Endometrial microvascular endothelial cells (primary cell): ENCODE measurements around the gene PLPPR1. TPM values are rescaled to one million over a fixed set of nuclear protein-coding genes. Genes with fewer than 3 reads are reported as not detected.

ENCODE experiments used
- in situ Hi-C: cut with HindIII; loops from 2 replicates; pipeline ENCODE4 v1.10.0; 2017; ENCODE audit warnings: low sequenced_read_pairs, low pct_unique_long_range_greater_than_20kb; ENCODE audit errors: inconsistent ontology term
- total RNA-seq: library from RNA; depleted of rRNA; stranded (reverse); fragments of >200 nt; gene quantifications from one replicate; pipeline ENCODE4 v1.2.3, GENCODE V29; 2015; ENCODE audit errors: inconsistent ontology term

Gene PLPPR1
- total RNA-seq, 1 donor from 2014 or later, result not detected

DNA sequence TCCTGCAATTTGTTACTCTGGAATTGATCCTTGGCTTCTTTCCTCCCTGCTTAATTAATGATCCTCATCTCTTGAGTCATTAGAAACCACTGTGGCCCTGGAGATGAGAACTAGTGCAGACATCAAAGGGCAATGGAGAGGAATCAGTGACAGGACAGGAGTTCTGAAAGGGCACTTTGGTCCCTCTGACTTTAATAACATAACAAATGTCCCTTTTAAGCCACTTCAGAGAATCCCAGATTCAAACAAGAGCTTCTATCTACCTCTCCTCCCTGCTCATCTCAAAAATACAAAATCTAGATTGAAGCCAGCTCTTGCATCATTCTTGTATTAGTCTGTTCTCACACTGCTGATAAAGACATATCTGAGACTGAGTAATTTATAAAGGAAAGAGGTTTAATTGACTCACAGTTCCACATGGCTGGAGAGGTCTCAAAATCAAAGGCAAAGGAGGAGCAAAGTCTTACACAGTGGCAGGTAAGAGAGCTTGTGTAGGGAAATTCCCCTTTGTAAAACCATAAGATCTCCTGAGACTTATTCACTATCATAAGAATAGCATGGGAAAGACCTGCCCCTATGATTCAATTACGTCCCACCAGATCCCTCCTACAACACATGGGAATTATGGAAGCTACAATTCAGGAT is 139.1 kb downstream of the PLPPR1 start:
- in situ Hi-C loops, result no loop called here

DNA sequence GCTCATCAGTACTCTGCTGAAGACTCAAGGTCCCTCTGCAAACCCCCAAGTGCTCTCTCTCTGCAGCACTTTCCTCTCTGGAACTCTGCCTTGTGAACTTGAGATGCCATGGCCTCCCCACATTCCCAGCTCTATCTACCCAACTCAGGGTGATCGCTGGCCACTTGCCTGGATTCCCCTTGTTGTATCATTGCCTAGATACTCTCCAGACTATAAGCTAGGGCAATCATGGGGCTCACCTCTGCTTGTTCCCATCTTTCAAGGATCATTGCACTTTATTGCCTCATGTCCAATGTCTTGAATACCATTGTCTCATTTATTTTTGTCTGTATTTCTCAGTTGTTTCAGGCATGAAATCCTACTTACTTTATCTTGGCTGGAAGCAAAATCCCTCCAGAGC is 144.1 kb downstream of the PLPPR1 start:
- in situ Hi-C loops, result no loop called here

DNA sequence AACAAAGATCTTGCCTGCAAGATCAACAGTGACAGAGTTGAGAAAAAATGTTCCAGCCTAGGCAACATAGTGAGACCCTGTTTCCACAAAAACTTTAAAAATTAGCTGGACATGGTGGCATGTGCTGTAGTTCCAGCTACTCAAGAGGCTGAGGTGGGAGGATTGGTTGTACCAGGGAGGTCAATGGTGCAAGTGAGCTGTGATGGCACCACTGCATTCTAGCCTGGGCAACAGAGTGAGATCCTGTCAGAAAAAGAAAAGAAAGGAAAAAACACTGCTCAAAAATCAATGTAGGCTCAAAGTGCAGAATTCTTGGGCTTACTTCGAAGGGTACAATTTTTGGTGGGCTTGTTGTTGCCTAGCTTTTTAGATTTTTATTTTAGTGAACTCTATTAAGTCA is 145.4 kb downstream of the PLPPR1 start:
- in situ Hi-C loops, result no loop called here

DNA sequence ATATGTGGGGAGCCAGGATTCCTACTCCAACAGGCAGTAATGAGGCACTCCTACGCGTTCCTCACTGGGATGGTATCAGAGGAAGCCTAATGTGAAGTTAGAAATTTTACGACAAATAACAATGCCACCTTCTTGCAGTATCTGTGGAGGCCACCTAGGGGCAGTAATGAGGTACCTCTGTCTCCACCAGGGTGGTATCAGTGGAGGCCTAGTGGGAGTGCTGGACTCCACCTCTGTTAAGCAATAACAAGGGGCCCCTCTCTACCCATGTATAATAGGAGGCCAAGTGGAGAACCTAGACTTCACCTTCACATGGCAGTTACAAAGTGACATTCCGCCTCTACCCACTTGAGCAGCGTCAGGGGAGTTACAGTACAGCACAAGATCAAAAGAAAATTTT is 147.9 kb downstream of the PLPPR1 start:
- in situ Hi-C loops, result no loop called here

DNA sequence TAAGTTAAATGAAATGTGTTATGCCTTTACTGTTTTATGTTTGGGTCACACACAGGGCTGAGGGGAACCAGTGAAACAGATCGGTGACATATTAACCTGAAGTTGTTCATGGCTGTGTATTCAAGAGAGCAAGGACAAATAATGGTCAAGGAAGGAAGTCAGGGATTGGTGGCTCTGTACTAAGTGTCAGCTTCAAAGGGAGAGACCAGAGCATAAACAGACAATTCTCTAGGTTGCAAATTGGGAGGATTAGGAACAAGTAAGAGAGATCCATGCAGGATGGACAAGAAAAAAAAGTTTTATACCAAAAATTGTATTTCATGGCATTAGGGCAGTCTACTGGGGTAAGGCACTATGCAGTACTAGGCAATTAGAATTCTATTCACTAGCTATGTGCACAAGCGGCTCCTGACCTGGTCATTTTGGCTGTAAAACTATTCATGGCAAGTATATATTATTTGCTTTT is 156.3 kb downstream of the PLPPR1 start:
- in situ Hi-C loops, result no loop called here

DNA sequence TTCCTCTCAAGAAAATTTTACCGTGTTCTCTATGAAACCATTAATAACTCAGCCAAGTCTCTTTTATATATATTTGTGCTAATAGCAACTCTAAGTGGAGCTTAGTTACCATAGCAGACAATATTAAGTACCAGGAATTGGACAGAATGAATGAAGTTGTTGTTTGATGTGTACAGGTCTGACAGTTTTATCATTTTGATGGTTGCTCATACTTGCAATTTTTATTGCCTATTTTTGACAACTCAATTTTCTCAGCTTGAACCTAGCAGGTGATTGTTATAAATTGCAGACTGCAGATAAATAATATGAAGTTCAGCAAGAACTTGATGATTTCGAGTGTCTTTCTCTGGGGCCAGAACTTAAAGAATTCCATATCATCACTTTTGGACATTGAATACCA is 163.2 kb downstream of the PLPPR1 start:
- in situ Hi-C loops, result no loop called here

DNA sequence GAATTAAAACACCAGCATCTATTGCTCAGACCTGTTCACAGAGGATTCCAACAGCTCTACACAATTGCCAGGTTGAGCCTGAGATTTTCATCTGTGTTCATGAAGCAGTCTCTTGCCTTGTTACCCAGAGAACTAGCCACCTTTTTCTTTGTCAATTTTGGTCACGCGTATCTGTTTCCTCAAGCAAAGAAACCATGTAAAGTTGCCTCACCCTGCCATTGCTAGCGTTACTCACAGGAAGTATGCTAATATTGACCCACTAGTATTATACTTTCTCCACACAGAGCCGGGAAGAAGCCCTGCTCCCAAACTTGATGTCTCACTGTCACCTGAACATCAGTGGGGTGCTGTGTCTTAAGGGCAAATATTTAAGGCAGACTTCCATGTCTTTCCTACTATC is 168.5 kb downstream of the PLPPR1 start:
- in situ Hi-C loops, result no loop called here

DNA sequence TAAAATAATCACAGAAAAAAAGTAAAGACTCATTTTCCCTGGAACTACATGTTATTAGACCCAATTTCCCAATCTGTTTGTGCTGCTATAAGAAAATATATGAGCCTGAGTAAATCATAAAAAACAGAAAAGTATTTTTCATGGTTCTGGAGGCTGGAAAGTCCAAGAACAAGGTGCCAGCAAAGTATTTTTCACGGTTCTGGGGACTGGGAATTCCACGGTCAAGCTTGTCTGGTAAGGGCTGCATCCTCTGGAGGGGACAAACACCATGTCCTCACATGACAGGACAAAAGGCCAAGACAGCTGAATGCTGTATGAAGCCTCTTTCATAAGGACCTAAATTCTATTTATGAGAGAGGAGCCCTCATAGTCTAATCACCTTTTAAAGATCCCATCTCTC is 172.3 kb downstream of the PLPPR1 start:
- in situ Hi-C loops, result no loop called here

DNA sequence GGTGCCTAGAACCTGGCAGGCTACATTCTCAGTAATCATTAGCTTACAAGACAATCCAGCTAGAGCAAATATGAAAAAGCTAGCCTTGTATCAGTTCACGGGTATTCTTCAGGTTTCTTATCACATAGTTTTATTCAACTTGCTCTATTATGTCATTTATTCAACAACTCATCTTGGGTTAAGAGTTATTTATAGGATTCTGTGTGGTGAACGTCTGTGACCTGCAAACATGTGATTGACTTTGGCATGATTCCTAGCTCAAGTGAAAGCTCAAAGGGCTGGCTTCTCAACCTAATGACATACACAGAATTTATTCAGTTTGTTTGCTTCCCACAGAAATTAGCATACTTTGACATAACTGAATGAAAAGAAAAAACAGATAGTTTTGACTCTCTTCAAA is 173.1 kb downstream of the PLPPR1 start:
- in situ Hi-C loops, result no loop called here

DNA sequence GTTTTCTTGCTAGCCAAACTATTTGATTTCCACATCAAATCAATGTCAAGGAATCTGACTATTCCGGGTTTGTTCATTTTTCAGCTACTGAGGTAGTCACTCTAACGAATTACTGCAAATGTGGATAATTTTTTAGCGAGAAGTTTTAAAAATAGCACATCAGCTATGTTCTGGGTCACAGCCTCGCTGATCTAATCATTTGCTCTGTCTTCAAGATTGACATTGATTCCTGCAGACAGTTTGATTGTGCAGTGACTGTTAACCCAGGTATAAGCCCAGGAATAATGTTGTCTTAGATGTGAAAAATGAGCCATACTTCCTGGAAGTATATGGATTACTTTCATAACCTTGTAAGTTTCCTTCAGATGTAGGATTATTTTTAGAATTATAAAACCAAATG is 181.1 kb downstream of the PLPPR1 start:
- in situ Hi-C loops, result no loop called here

DNA sequence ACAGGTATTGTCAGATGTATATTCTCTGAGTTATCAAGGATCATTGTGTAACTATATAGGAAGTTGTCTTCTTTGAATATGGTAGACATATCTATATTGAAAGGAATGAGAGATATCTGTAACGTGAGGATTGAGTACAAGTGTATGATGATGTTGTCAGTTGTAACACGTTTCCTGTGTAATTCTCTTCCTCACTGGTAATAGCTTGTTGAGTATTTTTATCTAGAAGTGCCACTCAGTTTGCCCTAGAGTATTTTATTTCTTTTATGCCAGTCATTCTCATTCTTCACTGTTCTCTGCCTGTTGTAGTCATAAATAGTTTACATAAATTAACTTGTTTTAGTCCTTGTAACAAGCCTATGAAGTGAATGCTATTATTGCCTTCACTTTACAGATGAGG is 184.1 kb downstream of the PLPPR1 start:
- in situ Hi-C loops, result no loop called here

DNA sequence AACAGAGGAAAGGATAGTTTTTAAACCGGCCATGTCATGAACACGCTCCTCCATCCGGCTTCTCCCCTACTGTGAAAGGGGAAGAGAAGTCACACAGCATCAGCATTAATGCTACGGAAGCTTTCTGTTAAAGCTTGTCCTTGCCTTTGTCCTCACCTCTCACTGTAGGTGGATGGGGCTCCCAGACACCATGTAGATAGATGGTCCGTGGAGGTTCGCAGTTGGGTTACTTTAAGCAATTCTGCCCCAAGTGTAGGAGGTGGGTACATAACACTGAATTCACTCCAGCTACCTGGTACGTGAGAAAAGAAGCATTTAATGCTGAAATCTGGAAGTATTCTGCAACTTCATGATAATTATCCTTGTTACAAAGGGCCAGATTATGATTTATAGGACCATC is 190.5 kb downstream of the PLPPR1 start:
- in situ Hi-C loops, result no loop called here

DNA sequence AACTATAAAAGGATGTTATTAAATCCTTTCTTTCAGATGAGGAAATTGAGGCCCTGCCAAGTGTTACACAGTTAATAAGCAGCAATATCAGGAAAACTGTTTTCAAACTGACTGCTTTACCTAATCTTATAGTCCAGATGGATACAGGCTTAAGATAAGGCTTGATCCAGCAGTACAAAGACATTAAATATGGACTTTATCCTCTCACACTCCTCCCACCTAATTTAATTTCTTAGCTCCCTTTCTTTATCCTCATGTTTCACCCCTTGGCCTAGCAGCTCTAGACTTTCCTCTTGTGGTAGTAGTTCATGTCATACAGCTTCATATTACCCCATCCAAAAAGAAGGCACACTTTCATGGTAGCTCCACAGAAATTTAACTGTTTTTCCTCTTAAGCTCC is 191.8 kb downstream of the PLPPR1 start:
- in situ Hi-C loops, result no loop called here

DNA sequence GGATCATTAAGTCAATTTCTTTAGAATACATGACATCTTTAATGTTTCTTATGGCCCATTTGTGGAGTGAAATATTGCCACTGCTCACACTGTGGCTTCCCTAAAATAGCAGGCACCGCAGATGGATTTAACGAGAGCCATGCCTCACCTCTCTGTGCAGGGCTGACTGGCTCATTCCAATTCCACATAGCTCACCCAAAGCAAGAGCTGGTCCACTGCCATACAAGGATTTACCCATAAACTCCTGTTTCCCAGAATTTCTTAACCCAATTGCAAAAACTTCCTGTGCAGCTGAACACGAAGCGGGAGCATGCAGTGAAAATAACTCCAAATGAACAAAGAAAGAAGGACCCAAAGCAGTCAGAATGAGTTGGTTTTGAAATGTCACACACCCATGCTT is 196.7 kb downstream of the PLPPR1 start:
- in situ Hi-C loops, result no loop called here

DNA sequence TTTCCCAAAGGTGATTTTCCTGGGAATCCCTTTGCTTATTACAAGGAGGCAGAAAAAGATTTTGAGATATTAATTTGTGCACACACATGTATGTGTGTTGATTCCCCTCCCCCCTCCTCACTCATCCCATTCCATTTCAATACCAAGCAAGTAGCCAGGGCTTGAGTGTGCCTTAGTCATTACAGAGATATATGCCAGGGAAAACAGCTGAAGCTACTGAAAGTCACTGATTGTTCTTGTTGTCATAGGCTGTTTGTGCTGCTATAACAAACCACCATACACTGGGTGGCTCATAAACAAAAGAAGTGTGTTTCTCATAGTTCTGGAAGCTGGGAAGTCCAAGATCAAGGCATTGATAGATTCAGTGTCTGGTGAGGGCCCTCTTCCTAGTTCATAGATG is 197.6 kb downstream of the PLPPR1 start:
- in situ Hi-C loops, result no loop called here

DNA sequence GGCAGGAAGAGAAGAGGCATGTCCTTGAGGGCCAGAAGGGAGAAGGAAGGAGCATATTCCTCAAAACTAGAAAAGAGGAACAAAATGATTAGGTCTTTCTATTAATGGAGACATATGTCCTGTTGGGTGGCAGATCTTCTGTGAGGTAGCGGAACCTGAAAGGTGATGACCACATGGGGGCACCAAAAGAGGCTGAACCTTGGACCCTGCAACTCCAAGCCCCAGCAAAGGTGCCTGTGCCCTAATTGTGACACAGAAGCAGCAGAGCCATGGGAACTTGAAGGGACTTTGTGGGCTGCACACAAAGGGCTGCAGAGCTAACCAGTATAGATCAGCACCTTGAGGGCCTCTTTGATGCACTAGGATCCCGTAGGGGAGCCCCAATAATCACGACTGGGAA is 198.3 kb downstream of the PLPPR1 start:
- in situ Hi-C loops, result no loop called here

DNA sequence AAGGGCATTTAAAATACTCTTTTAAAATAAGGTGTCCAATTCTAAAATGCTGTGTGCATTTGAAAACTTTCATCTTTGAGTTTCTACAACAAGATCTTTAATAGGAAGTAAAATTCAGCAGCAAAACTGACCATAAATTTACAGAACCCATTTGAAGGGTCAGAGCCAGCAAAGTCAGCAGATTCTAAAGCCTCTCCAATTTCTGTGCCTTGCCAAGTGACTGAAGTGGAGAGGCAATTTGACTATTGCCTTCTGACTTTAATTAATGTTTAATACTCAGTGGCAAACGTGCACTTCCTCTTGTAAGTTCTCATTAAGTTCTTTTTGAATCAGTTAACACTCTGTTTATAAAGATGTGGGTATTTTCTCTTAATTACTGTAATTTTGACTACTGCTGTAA is 201.1 kb downstream of the PLPPR1 start:
- in situ Hi-C loops, result no loop called here

DNA sequence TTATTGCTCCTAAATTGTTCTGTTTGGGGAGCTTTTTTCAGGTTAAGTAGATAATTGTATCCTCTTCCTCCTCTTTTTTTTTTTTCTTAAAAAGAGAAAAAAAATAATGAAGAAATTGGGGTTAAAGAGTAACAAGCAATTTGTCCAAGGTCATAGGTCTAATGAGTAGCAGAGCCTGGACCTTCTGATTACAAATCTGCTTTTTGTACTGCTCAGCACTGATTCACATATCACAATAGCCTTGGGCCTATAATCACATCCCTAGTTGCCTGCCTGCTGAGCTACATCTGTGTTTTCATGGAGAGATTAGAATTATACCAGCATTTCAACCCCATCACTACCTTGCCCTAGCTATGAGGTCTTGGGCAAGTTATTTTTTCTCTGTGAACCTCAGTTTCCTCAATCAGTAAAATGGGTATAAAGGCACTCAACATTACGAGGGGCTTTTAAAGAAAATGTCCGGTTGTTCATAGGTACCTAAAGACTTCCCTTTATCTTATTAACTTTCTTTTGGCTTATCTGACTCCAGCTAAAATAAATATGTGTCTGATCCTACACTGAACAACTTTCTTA is 204.0 kb downstream of the PLPPR1 start:
- in situ Hi-C loops, result no loop called here

DNA sequence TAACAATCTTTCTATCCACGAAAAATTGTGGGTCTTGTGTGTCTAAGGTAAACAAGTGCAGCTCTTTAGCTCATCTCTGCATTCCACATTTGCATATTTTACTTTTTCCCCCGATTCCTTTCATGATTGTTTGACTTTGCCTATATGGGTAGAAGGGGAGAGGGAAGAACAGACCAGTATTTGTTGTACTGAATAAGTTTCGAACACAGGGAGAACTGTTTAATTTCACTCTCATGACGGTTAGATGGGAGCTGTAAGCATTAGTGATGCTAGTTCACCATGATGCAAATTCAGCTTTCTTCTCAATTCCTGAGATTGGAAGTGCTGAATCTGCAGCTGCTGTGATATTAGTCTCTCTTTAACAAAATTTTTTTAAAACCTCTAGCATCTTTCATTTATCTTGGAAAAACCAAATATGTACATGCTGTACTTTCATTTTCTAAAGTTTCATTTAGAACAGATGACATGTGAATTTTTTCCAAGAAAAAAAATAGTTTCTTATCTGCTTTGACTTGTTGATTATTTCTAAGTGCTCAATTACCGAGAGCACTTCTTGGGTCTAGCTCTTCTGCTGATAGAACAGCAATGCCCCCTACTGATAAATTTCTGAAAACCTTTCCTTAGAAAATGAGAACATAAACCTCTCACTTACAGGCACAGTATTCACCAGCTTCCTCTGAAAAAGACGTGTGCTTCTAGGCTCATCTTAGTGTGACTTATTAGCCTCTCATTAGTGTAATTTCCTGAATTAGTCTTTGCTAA is 206.8 kb downstream of the PLPPR1 start:
- in situ Hi-C loops, result no loop called here

DNA sequence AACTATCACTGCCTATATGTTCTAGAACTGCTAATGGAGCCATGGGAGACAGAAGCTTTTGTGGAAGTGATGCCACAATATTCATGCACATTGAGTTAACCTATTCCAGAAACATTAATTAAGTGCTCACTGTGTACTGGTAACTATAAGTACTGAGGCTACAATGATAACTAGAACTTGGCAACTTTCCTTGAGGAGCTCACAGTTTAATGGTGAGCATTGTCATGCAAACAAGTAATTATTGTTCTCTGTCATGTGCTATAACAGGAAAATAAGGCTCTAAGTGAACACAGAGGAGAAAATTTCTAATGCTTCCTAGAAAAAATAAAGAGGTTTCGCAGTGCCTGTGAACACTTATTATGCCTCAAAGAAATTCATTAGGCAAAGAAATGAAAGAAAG is 214.1 kb downstream of the PLPPR1 start:
- in situ Hi-C loops, result no loop called here
